Lower leg skin (tissue), 4 donors: Measurements from ENCODE around the gene FABP2. TPM values are rescaled to one million over a fixed set of nuclear protein-coding genes. Genes with fewer than 3 reads are reported as not detected.

Experiments
- DNase-seq, 2 donors: peaks; one replicate each; pipeline ENCODE4 v3.0.0-alpha.2; 2019; ENCODE audit warnings: low spot score in 2 of 2
- H3K4me3 ChIP-seq: fragments of 200-600 bp; sonication (generic); 2 replicates; pipeline ENCODE4 v1.5.1; 2017; ENCODE audit warnings: mild to moderate bottlenecking, low read depth; ENCODE audit not compliant: poor library complexity, severe bottlenecking
- CTCF ChIP-seq, 3 donors: fragments of 450-650 bp; IDR thresholded peaks; one replicate each; pipeline ENCODE4 v1.5.1; 2016; ENCODE audit warnings: antibody characterized with exemption in 3 of 3, mild to moderate bottlenecking in 3 of 3, moderate library complexity in 2 of 3
- POLR2A ChIP-seq, 2 donors: fragments of 450-650 bp; IDR thresholded peaks; one replicate each; pipeline ENCODE4 v1.6.1; 2016 to 2017; ENCODE audit warnings: antibody characterized with exemption in 2 of 2, mild to moderate bottlenecking in 1 of 2, moderate library complexity in 1 of 2
- WGBS, 2 donors: methylation state at CpG; one replicate each; pipeline ENCODE4 v1.1.5; 2018; 5-methylcytosine and 5-hydroxymethylcytosine counted together
- intact Hi-C: fragments of 100-400 bp; cut with DNase I; formaldehyde crosslinking; loops from one replicate; pipeline ENCODE4 v1.15.0; 2023; ENCODE audit warnings: low total_unique reads
- total RNA-seq, 4 donors: library from RNA; depleted of rRNA; stranded (reverse); fragments of >200 nt; gene quantifications; one replicate each; pipeline ENCODE4 v1.1.0, GENCODE V29; 2016

The FABP2 gene
- total RNA-seq, 4 donors from 2014 or later, result not detected

GRCh38 chr4:119297795-119298194 lies 24.1 kb downstream of the FABP2 start:
- intact Hi-C loops, result no loop called here
- WGBS, 2 donors, result 84 to 91% methylated on average over 1 of the region's 1 CpG
- DNase-seq, result no peak
- no peak overlapping the region for H3K4me3 ChIP-seq
- TF ChIP-seq POLR2A (IDR thresholded peaks at IDR 0.05) (no peak), CTCF (IDR thresholded peaks at IDR 0.05) (no peak)

GRCh38 chr4:119296356-119296755 lies 25.6 kb downstream of the FABP2 start:
- 91 to 94% methylated on average over 2 of the region's 2 CpGs for WGBS, 2 donors

GRCh38 chr4:119290598-119290997 lies 31.3 kb downstream of the FABP2 start:
- TF ChIP-seq POLR2A (IDR thresholded peaks at IDR 0.05), result no peak
- TF ChIP-seq CTCF (IDR thresholded peaks at IDR 0.05), result no peak
- no peak overlapping the region for H3K4me3 ChIP-seq
- 85 to 100% methylated on average over 1 of the region's 1 CpG for WGBS, 2 donors
- intact Hi-C loops, result loop anchor here (5.0 kb wide), 1 partner anchor 308 kb away; no protein-coding TSS in a partner anchor
- DNase-seq, result no peak

More at GRCh38 chr4:119296356-119296755, 25.6 kb downstream of the FABP2 start:
- no peak for DNase-seq
- no peak overlapping the region for H3K4me3 ChIP-seq
- TF ChIP-seq POLR2A (IDR thresholded peaks at IDR 0.05), result no peak
- TF ChIP-seq CTCF (IDR thresholded peaks at IDR 0.05), result no peak
- intact Hi-C loops, result no loop called here

- intact Hi-C loops, result loop anchor here (5.0 kb wide), 1 partner anchor 242 kb away; no protein-coding TSS in a partner anchor
- 98% methylated on average over 5 of the region's 5 CpGs for WGBS, 2 donors
- DNase-seq, result no peak
- no peak overlapping the region for H3K4me3 ChIP-seq
- TF ChIP-seq CTCF (IDR thresholded peaks at IDR 0.05) (no peak), POLR2A (IDR thresholded peaks at IDR 0.05) (no peak)
Observed at GRCh38 chr4:119289313-119289712, 32.6 kb downstream of the FABP2 start.

- 14 to 15% methylated on average over 3 of the region's 3 CpGs for WGBS, 2 donors
- no peak overlapping the region for H3K4me3 ChIP-seq
- intact Hi-C loops, result loop anchor here (5.0 kb wide), 1 partner anchor 239 kb away; no protein-coding TSS in a partner anchor
Observed at GRCh38 chr4:119286377-119287002, 35.4 kb downstream of the FABP2 start.

More at GRCh38 chr4:119286377-119287002, 35.4 kb downstream of the FABP2 start:
- no peak for DNase-seq
- no peak for TF ChIP-seq CTCF (IDR thresholded peaks at IDR 0.05)
- TF ChIP-seq POLR2A (IDR thresholded peaks at IDR 0.05), result no peak
